Osteoblast (primary cell): ENCODE measurements around the gene DNAH9. TPM values are rescaled to one million over a fixed set of nuclear protein-coding genes. Genes with fewer than 3 reads are reported as not detected.
A peak's percentile ranks its signal among the peaks of the same experiment; 100 is the strongest.

ENCODE experiments used
- DNase-seq: peaks from one replicate; pipeline ENCODE4 v3.0.0; 2011; ENCODE audit warnings: low spot score, mixed read lengths; ENCODE audit not compliant: insufficient read length; ENCODE audit errors: missing footprints
- H2AFZ ChIP-seq: 2 replicates; pipeline ENCODE4 v1.6.0; 2011; ENCODE audit warnings: mild to moderate bottlenecking, low read length
- H3K27ac ChIP-seq: 2 replicates; pipeline ENCODE4 v1.5.1; 2011; ENCODE audit warnings: mild to moderate bottlenecking, low read depth, low read length, moderate library complexity
- H3K27me3 ChIP-seq: 2 replicates; pipeline ENCODE4 v1.6.0; 2012; ENCODE audit warnings: mild to moderate bottlenecking, control low read depth, inconsistent platforms, low read length, moderate library complexity; ENCODE audit not compliant: insufficient read depth
- H3K36me3 ChIP-seq: 2 replicates; pipeline ENCODE4 v1.5.1; 2011; ENCODE audit warnings: mild to moderate bottlenecking, low read length, control low read depth, moderate library complexity; ENCODE audit not compliant: insufficient read depth
- H3K4me1 ChIP-seq: 2 replicates; pipeline ENCODE4 v1.5.1; 2011; ENCODE audit warnings: mild to moderate bottlenecking, low read length, control low read depth, moderate library complexity; ENCODE audit not compliant: insufficient read depth
- H3K4me2 ChIP-seq: 2 replicates; pipeline ENCODE4 v1.6.0; 2011; ENCODE audit warnings: mild to moderate bottlenecking, low read length; ENCODE audit not compliant: insufficient read depth
- H3K4me3 ChIP-seq: fragments of 200-600 bp; sonication (generic); 3 replicates; pipeline ENCODE4 v1.5.1; 2012; ENCODE audit warnings: mild to moderate bottlenecking, low read length, inconsistent platforms; ENCODE audit not compliant: insufficient read depth
- H3K79me2 ChIP-seq: 2 replicates; pipeline ENCODE4 v1.6.0; 2012; ENCODE audit warnings: mild to moderate bottlenecking, low read length, control low read depth, inconsistent platforms; ENCODE audit not compliant: insufficient read depth
- H3K9me3 ChIP-seq: 2 replicates; pipeline ENCODE4 v1.5.1; 2011; ENCODE audit warnings: low read depth, low read length, control low read depth
- H4K20me1 ChIP-seq: 2 replicates; pipeline ENCODE4 v1.6.0; 2012; ENCODE audit warnings: mild to moderate bottlenecking, low read length, control low read depth; ENCODE audit not compliant: insufficient read depth
- CTCF ChIP-seq: IDR thresholded peaks from 2 replicates; pipeline ENCODE4 v1.5.1; 2011; ENCODE audit warnings: mild to moderate bottlenecking, low read depth, low read length, moderate library complexity; ENCODE audit errors: extremely low read depth
- total RNA-seq: library from RNA; depleted of rRNA; stranded (reverse); fragments of >200 nt; gene quantifications from 2 replicates; pipeline ENCODE4 v1.2.3, GENCODE V29; 2012

The DNAH9 gene
- total RNA-seq, 1 donor: not detected

DNA sequence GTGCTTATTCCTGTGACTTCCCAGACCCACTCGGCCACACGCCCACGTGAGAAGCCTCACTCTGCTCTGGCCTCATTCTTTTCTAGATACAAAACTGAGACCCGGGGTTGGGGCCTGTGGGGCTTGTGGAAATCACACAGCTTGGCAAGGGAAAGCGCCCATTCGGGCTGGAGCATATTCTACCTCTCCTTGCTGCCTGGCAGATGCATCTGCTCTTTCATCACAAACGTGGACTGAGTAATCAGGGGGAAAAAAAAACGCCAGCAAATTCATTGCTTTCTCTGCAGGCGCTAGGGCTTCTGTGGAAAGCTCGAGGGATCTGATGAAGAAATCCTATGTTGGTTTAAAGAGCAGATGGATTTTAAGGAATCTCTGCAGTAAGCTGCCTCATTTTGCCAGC is 44.4 kb downstream of the DNAH9 start:
- DNase-seq: no peak
- Histone ChIP-seq H3K27me3 (no peaks in the 10 kb centered on the region), H3K4me1 (no peaks in the 10 kb centered on the region), H3K27ac (no peak overlapping the region), H2AFZ (no peak overlapping the region), H3K36me3 (no peaks in the 10 kb centered on the region), H3K4me3 (no peak overlapping the region), H3K4me2 (no peak overlapping the region), H3K9me3 (no peaks in the 10 kb centered on the region), H3K79me2 (no peaks in the 10 kb centered on the region), H4K20me1 (no peaks in the 10 kb centered on the region)
- no peak for TF ChIP-seq CTCF

GRCh38 chr17:11643851-11644250 is 45.6 kb downstream of the DNAH9 start:
- Histone ChIP-seq H3K4me2 (no peak overlapping the region), H3K36me3 (no peaks in the 10 kb centered on the region), H3K27me3 (no peaks in the 10 kb centered on the region), H3K4me3 (no peak overlapping the region), H3K79me2 (no peaks in the 10 kb centered on the region), H2AFZ (no peak overlapping the region), H3K27ac (no peak overlapping the region), H3K4me1 (no peaks in the 10 kb centered on the region), H3K9me3 (no peaks in the 10 kb centered on the region), H4K20me1 (no peaks in the 10 kb centered on the region)
- no peak for DNase-seq
- no peak for TF ChIP-seq CTCF

DNA sequence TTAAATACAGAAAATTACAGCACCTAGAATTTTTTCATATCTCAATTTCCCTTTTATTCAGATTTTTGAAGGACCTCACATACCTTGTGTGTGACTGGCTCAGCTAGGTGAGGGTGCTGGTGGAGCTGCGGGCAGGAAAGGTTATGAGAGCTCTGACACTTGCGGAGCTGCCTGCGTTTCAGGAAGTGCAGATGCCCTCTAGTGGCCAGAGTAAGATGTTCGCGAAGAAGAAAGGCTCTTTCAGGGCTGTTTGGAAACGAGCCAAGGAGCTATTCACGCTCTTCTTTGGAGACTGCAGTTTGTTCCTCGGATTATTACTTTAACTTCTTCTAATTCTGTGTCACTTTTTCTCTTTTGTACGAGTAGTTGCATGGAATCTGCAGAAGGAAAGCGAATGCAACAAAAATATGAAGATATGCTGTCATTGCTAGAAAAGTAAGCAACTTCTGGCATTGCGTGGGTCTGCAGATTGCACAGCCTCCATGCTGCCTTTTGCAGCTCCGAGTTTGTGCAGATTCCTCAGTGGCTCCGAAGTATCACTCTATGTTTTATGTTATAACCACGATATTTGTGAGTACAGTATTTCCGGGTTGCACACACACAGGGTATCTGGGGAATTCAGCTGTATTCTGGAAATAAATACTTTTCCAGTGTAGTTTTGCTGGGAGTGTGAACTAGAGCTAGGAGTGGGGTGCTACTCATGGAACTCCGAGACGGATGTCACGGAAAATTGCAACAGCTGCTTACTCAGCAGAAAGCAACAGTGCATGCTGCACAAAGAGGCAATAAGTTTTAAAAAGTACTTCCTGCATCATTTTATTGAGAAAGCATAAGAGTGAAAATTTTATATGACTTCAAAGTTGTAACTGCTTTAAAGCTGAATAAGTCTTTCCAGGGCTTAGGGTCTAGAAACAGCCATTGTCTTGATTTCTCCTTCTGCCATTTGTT is 46.3 kb downstream of the DNAH9 start:
- Histone ChIP-seq H3K27ac (no peak overlapping the region), H4K20me1 (no peaks in the 10 kb centered on the region)
- DNase-seq: peak; percentile 82

More for the DNA sequence above, 46.3 kb downstream of the DNAH9 start:
- Histone ChIP-seq H3K4me3 (no peak overlapping the region), H3K36me3 (no peaks in the 10 kb centered on the region), H2AFZ (no peak overlapping the region), H3K4me1 (no peaks in the 10 kb centered on the region), H3K4me2 (no peak overlapping the region), H3K27me3 (no peaks in the 10 kb centered on the region), H3K79me2 (no peaks in the 10 kb centered on the region), H3K9me3 (no peaks in the 10 kb centered on the region)
- peak; percentile 66 for TF ChIP-seq CTCF
